NCI-H69 (cell line): ENCODE data around the gene TSPAN4.

Source experiments
- DNase-seq: peaks from one replicate; lab custom pipeline; 2025; lab: John Stamatoyannopoulos, UW

Gene TSPAN4

GRCh38 chr11:804599-804964 lies 38.1 kb upstream of the TSPAN4 start:
- peak; percentile 55 for DNase-seq

DNA sequence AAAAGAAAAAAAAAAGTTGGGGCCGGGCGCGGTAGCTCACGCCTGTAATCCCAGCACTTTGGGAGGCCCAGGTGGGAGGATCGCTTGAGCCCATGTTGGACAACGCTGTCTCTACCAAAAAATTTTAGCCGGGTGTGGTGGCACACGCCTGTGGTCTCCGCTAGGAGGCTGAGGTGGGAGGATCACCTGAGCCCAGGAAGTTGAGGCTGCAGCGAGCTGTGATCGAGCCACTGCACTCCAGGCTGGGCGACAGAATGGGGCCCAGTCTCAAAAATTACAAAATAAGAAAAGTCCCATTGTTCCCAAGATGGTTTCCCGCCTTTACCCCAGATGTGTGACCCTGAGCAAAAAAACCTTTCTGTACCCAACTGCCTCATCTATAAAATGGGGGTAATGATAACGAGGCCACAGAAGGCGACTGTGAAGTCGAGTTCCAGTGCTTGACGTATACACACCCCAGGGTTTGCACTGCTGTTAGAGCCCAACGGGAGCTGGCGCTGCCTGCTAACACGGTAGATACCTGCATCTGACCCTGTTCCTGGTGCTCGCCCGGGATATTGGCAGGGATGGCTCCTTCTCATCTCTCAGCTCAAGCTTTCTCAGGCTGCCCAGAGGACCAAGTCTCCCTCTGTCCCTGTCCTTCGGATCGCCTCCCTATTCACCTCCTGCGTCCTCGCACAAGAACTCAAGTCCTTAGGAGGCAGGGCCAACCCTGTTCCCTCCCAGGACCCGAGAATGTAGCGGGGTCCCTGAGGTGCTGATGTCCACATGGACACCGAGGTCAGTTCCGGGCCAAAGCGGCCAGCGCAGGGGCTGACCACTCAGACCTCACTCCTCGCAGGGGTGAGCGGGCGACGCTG lies 34.0 kb upstream of the TSPAN4 start:
- peak; percentile 47 for DNase-seq

GRCh38 chr11:809287-810039 lies 33.2 kb upstream of the TSPAN4 start, which contains the start of gene RPLP2:
Gene RPLP2 (plus strand): TSS chr11:809967. CDS start chr11:810235, 268 bp downstream.
- peak; percentile 99 for DNase-seq

DNA sequence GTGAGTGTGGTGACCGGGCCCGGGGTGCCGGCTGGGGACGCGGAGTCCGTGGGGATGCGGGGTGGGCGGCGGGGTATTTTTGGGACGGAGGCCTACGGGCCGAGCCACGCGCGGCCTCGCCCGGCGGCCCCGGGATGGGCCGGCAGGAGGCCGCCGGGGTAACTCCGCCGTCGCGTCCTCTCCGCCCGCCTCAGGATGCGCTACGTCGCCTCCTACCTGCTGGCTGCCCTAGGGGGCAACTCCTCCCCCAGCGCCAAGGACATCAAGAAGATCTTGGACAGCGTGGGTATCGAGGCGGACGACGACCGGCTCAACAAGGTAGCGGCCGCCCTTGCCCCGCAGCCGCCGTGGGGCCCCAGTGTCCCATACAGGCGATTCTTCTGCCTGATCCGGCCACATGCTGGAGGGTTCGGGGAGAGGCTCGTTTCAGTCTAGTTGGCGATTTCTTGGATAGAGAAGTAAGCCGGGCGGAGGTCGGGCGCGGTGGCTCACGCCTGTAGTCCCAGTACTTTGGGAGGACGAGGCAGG lies 32.5 kb upstream of the TSPAN4 start:
- DNase-seq, result peak; percentile 57

DNA sequence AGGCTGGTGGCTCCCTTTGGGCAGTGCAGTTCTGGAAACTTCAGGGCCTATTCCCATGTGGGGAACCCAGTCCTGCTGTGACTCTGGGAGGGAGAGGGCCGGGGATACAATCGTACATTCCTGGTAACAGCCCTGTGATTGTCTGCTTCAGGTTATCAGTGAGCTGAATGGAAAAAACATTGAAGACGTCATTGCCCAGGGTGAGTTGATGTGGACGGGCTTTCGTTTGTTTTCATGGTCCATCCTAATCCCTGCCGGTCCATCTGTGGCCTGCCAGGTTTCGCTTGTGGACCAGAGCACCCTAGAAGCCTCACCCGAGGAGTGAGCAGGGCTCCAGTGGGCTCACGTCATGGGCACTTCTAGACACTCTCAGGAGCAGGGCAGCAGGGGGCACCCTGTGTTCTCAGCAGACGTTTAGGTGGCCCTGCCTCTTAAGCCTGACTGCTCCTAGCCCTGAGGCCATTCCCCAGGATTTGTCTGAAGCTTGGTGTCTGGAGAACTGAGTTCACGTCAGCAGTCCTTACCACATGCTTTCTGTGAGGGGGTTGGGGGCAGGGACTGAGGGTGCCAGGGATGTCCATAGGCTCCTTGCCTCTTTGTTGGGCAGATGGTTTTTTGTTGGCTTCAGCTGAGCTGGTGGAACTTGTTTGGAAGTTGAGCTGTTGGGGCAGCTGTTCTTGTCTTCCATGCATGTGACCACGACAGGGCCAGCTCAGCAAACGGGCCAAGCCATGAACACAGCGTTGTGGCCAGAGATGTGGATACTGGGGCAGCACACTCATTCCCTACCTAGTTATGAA lies 31.0 kb upstream of the TSPAN4 start:
- no peak for DNase-seq

GRCh38 chr11:812390-812789 lies 30.3 kb upstream of the TSPAN4 start:
- DNase-seq, result no peak

DNA sequence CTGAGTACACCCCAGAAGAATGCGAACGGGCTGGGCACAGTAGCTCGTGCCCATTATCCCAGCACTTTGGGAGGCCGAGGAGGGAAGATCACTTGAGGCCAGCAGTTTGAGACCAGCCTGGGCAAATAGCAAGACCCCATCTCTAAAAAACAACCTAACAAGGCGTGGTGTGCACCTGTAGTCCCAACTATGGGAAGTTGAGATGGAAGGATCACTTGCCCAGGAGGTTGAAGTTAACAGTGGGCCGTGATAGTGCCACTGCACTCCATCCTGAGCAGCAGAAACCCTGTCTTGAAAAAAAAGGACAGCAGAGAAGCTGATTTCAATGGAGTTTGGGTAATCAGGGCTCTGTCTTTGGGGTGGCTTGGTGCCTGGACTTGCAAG lies 29.6 kb upstream of the TSPAN4 start:
- no peak for DNase-seq

DNA sequence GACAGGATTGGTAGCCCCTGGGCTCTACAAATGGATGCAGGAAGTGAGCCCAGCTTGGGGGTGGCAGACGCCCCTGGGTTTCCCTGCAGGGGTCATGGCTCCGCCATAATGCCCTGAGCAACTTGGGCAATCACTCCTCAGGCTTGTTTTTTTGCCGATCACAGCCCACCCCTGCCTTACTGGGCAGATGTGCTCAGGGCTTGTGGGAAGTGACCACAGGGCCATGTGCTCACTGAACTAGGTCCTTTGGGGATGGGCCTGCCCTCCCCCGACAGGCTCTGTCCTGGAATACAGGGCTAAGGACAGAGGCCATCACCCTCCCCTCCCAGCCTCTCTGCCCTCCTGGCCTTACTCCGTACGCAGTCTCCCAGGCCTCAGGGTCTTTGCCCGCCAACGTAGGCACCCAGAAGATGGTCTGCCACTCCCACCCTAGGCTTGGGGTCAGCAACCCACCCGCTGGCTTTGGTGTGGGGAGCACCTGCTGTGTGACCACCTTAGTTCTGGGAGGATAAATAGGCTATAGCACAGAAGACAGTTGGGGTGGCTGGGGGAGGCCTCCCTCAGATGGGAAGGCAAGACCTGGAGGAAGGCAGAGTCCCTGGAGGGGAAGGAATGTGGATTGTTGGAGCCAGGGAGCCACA lies 29.1 kb upstream of the TSPAN4 start:
- DNase-seq, result no peak

- DNase-seq, result no peak
These were observed 26.8 kb upstream of the TSPAN4 start for GRCh38 chr11:815675-816432.

DNA sequence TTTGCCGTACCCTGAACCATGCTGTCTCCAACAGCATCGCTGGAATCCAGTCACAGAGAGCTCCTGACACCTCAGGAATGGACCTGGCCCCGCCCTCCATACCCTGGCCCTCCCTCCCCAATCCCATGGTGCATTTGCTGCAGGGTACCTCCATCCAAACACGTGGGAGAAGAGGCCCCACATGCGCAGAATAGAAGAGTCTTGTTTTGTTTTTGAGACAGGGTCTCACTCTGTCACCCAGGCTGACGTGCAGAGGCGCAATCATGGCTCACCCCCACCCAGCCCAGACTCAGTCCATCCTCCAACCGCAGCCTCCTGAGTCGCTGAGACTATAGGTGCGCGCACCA lies 26.2 kb upstream of the TSPAN4 start:
- no peak for DNase-seq

- DNase-seq, result no peak
These were observed 24.1 kb upstream of the TSPAN4 start, which contains the start of gene PNPLA2 for GRCh38 chr11:818396-819128. Gene PNPLA2 (plus strand): TSS chr11:818914. CDS start chr11:819719, 805 bp downstream.

- peak; percentile 97 for DNase-seq
These were observed 23.3 kb upstream of the TSPAN4 start for GRCh38 chr11:819129-819931.

DNA sequence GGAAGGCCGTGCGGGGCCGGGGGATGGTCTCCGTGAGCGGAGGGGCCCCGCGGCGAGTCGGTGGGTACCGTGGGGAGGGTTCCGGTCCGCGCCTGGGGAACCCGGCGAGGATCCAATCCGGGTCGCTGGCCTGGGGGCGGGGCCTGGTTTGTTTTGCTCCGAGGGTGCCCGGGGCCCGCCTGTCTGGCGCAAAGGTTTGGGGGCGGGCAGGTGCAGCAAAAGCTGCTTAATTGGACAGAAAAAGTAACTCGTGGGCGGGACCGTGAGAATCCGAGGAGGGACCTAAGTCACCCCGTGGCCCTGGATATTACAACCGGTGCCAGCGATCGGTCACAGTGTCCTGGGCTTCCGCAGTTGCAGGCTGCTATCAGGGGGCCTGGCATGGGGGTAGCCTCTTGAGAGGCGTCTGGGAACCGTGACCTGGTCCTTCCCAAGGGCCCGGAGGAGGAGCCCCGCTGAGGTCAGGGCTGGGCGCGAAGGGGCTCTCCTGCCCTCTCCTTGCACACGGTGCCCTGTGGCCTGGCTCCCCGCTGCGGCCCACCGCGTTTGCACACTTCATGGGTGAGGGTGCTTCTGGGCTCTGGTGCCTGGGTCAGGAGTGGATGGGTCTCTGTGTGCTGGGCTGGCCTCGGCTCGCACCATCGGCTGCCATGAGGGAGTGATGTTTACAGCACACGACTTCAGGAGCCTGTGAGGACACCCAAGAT lies 22.6 kb upstream of the TSPAN4 start:
- peak; percentile 88 for DNase-seq

GRCh38 chr11:820655-821511 lies 21.8 kb upstream of the TSPAN4 start:
- no peak for DNase-seq

- DNase-seq, result peak; percentile 64
These were observed 20.9 kb upstream of the TSPAN4 start for GRCh38 chr11:821512-822371.

- peak; percentile 49 for DNase-seq
These were observed 19.0 kb upstream of the TSPAN4 start for GRCh38 chr11:823441-824291.
